Parietal lobe (tissue), 1 donor: ENCODE data around the gene KCNK10. TPM values are rescaled to one million over a fixed set of nuclear protein-coding genes. Genes with fewer than 3 reads are reported as not detected.

Source experiments
- total RNA-seq: library from RNA; depleted of rRNA; stranded (reverse); fragments of >200 nt; gene quantifications from one replicate; pipeline ENCODE4 v1.2.3, GENCODE V29; 2014

KCNK10 gene, protein sequence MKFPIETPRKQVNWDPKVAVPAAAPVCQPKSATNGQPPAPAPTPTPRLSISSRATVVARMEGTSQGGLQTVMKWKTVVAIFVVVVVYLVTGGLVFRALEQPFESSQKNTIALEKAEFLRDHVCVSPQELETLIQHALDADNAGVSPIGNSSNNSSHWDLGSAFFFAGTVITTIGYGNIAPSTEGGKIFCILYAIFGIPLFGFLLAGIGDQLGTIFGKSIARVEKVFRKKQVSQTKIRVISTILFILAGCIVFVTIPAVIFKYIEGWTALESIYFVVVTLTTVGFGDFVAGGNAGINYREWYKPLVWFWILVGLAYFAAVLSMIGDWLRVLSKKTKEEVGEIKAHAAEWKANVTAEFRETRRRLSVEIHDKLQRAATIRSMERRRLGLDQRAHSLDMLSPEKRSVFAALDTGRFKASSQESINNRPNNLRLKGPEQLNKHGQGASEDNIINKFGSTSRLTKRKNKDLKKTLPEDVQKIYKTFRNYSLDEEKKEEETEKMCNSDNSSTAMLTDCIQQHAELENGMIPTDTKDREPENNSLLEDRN
- total RNA-seq, result 18.2 TPM

DNA sequence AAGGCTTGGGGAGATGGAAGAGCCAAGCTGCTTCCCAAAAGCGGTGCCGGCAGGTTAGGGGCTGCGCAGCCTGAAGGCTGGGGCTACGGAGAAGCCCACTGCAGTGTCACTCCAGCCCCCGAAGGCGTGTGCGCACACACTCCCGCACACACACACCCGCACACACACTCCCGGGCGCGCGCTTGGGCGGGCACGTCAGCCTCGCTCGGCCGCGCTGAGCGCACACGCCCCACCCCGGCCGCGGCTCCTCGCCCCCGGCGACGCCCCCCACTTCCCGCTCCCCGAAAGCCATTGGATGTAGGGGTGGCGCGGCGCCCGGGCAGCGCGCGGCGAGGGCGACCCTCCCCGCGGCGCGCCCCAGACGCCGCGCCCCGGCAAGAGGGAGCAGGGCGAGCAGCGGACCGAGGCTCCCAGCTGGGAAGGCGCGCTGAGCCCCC is at the start of gene KCNK10:
TSS of gene KCNK10 (minus strand) at position 184 of the 437 bp plus-strand sequence. CDS start 471 bp downstream, outside the sequence.

Other genes starting within 250 kb of the KCNK10 start
- 71.7 TPM for gene SPATA7, start 62.4 kb upstream of the KCNK10 start, total RNA-seq
- 12.8 TPM for gene PTPN21, start 231.7 kb upstream of the KCNK10 start, total RNA-seq
- gene ZC3H14, start 239.8 kb upstream of the KCNK10 start, total RNA-seq, result 102 TPM